Measurements from ENCODE around the gene HEXA. TPM values are rescaled to one million over a fixed set of nuclear protein-coding genes. Genes with fewer than 3 reads are reported as not detected.
A peak's percentile ranks its signal among the peaks of the same experiment; 100 is the strongest.

Gene HEXA
- total RNA-seq, 1 donor from 2014 or later: 111 TPM

GRCh38 chr15:72338148-72338547, 37.7 kb downstream of the HEXA start:
- intact Hi-C loops (cut with DNase I): no loop called here
- Histone ChIP-seq H3K4me1 (no peaks in the 10 kb centered on the region), H3K9me3 (no peaks in the 10 kb centered on the region), H3K4me3 (no peak overlapping the region), H3K27ac (no peak overlapping the region), H3K27me3 (no peaks in the 10 kb centered on the region), H3K36me3 (peaks cover 0 to 14% of the 10 kb centered on the region in 2 donors)
- no peak for DNase-seq (ENCODE audit: low spot score in 2 of 2)
- TF ChIP-seq CTCF (IDR thresholded peaks at IDR 0.05): no peak

GRCh38 chr15:72334842-72335241, 41.0 kb downstream of the HEXA start:
- Histone ChIP-seq H3K9me3 (no peaks in the 10 kb centered on the region), H3K4me1 (no peaks in the 10 kb centered on the region), H3K4me3 (no peak overlapping the region), H3K36me3 (peaks cover 0 to 15% of the 10 kb centered on the region in 2 donors), H3K27me3 (no peaks in the 10 kb centered on the region), H3K27ac (no peak overlapping the region)
- DNase-seq (ENCODE audit: low spot score in 2 of 2): no peak
- intact Hi-C loops (cut with DNase I): no loop called here
- no peak for TF ChIP-seq CTCF (IDR thresholded peaks at IDR 0.05)

- Histone ChIP-seq H3K36me3 (peaks cover 3 to 17% of the 10 kb centered on the region in 2 donors), H3K9me3 (no peaks in the 10 kb centered on the region), H3K27ac (no peak overlapping the region), H3K4me1 (no peaks in the 10 kb centered on the region), H3K4me3 (no peak overlapping the region), H3K27me3 (no peaks in the 10 kb centered on the region)
- intact Hi-C loops (cut with DNase I): no loop called here
- no peak for TF ChIP-seq CTCF (IDR thresholded peaks at IDR 0.05)
- no peak for DNase-seq (ENCODE audit: low spot score in 2 of 2)
These were observed 44.8 kb downstream of the HEXA start for GRCh38 chr15:72331021-72331420.

- TF ChIP-seq CTCF (IDR thresholded peaks at IDR 0.05): no peak
- intact Hi-C loops (cut with DNase I): no loop called here
- Histone ChIP-seq H3K4me1 (peaks cover 0 to 5% of the 10 kb centered on the region in 2 donors), H3K27ac (no peak overlapping the region), H3K4me3 (no peak overlapping the region), H3K9me3 (no peaks in the 10 kb centered on the region), H3K36me3 (peaks cover 0 to 7% of the 10 kb centered on the region in 2 donors), H3K27me3 (no peaks in the 10 kb centered on the region)
- no peak for DNase-seq (ENCODE audit: low spot score in 2 of 2)
These were observed 52.1 kb downstream of the HEXA start for GRCh38 chr15:72323752-72324151.

- Histone ChIP-seq H3K27me3 (no peaks in the 10 kb centered on the region), H3K9me3 (no peaks in the 10 kb centered on the region), H3K27ac (no peak within 1 kb of the TSS), H3K4me1 (peaks cover 0 to 5% of the 10 kb centered on the region in 2 donors), H3K4me3 (peak within 1 kb of the TSS; percentile 55 to 65), H3K36me3 (no peaks in the 10 kb centered on the region)
- no peak for TF ChIP-seq CTCF (IDR thresholded peaks at IDR 0.05)
- intact Hi-C loops (cut with DNase I): no loop called here
- DNase-seq (ENCODE audit: low spot score in 2 of 2): peak; percentile 55 to 83
These were observed 55.7 kb downstream of the HEXA start, which contains the start of gene CELF6 for GRCh38 chr15:72319985-72320671. Gene CELF6 (minus strand): TSS chr15:72320157. CDS start chr15:72319874, 283 bp downstream.
